Gastrocnemius medialis (tissue), 4 donors: ENCODE measurements around the gene SCN4A.

Source experiments
- POLR2A ChIP-seq, 2 donors: fragments of 450-650 bp; IDR thresholded peaks; one replicate each; pipeline ENCODE4 v1.6.1; 2017; ENCODE audit warnings: antibody characterized with exemption in 2 of 2, mild to moderate bottlenecking in 2 of 2, moderate library complexity in 2 of 2
- TF ChIP-seq, protein P1 (sequence below), 5 experiments: fragments of 450-650 bp in 3 of 5; fragments of 200-600 bp in 2 of 5; sonication (generic) in 2 of 5; IDR thresholded peaks in 4 of 5; conservative IDR thresholded peaks in 1 of 5; 1 replicate in 4 of 5; 2 replicates in 1 of 5; pipeline ENCODE4 v1.5.1; 2016 to 2019; ENCODE audit warnings: antibody characterized with exemption in 5 of 5, mild to moderate bottlenecking in 3 of 5, moderate library complexity in 3 of 5

DNA sequence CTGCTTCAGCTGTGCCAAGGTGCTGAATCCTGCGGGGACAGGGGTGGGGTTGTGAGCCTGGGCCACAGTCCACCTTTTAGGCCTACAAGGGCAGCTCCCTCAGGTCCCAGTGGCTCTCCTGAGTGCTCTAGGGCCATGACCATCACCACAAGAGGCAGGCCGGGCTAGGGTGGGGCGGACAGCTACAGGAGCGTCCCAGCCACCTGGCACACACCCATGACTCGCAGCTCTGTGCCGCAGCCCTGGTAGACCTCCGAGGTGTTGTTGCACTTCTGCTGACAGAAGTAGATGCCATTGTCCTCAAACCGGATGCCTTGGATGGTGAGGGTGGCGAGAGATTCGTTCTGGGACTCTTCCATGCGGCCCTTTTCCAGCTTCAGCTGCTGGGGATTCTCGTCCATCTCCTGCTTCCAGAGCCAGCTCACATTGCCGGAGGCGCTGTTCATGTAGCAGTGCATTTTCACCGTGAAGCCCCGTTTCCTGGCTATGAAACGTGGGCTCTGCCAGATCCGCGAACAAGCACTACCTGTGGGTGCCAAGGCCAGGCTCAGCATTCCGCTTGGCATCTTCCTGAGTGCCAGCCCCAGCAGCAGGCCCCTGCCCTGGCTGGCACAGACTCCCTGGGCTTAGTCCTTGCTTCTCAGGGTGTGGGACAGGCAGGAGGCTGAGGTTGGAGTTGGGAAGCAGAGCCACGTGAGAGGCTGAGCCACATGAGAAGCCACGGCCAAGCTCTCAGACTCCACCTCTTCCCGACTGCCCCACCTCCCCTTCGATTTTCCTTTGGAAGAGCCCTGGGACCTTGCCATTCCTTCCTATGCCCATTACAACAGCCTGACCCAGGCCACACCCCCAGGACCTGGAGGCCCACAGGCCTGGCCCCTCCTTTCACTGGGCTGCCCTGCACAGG is 42.6 kb downstream of the SCN4A start:
- TF ChIP-seq, protein P1, sequence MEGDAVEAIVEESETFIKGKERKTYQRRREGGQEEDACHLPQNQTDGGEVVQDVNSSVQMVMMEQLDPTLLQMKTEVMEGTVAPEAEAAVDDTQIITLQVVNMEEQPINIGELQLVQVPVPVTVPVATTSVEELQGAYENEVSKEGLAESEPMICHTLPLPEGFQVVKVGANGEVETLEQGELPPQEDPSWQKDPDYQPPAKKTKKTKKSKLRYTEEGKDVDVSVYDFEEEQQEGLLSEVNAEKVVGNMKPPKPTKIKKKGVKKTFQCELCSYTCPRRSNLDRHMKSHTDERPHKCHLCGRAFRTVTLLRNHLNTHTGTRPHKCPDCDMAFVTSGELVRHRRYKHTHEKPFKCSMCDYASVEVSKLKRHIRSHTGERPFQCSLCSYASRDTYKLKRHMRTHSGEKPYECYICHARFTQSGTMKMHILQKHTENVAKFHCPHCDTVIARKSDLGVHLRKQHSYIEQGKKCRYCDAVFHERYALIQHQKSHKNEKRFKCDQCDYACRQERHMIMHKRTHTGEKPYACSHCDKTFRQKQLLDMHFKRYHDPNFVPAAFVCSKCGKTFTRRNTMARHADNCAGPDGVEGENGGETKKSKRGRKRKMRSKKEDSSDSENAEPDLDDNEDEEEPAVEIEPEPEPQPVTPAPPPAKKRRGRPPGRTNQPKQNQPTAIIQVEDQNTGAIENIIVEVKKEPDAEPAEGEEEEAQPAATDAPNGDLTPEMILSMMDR (IDR thresholded peaks at IDR 0.05 in 4 of 5, conservative IDR thresholded peaks at IDR 0.05 in 1 of 5) = no peak
- TF ChIP-seq POLR2A (IDR thresholded peaks at IDR 0.05) = no peak
